ENCODE results near the gene POMGNT2. TPM values are rescaled to one million over a fixed set of nuclear protein-coding genes. Genes with fewer than 3 reads are reported as not detected.
"Not testable (repeated sequence)": the region's sequence is repeated elsewhere in the genome, so short reads cannot be mapped to it uniquely, and the experiment has no call there.

POMGNT2 gene
- total RNA-seq, 1 experiment from 2014 or later = 16.1 TPM

DNA sequence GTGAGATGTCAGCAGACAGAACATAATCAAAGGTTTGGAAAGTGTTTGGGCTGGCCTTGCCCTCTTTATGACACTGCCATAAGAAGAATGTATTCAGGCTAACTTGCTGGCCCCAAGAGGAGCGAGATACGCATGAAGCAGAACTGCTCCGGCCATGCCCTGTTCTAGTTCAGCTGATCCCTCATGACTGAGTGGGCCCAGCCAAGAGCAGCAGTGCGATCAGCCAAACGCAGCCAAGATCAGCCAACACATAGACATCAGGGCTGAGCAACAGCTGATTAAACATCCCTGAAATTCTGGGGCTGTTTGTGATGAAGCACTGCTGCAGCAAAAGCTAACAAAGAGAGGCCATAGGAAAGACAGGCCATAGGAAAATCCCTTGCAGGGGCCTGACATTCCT is 24.1 kb downstream of the POMGNT2 start:
- DNase-seq (ENCODE audit: low read depth, low spot score) = no peak
- in situ Hi-C loops (cut with HindIII; ENCODE audit: low pct_unique_long_range_greater_than_20kb, low sequenced_read_pairs) = no loop called here

DNA sequence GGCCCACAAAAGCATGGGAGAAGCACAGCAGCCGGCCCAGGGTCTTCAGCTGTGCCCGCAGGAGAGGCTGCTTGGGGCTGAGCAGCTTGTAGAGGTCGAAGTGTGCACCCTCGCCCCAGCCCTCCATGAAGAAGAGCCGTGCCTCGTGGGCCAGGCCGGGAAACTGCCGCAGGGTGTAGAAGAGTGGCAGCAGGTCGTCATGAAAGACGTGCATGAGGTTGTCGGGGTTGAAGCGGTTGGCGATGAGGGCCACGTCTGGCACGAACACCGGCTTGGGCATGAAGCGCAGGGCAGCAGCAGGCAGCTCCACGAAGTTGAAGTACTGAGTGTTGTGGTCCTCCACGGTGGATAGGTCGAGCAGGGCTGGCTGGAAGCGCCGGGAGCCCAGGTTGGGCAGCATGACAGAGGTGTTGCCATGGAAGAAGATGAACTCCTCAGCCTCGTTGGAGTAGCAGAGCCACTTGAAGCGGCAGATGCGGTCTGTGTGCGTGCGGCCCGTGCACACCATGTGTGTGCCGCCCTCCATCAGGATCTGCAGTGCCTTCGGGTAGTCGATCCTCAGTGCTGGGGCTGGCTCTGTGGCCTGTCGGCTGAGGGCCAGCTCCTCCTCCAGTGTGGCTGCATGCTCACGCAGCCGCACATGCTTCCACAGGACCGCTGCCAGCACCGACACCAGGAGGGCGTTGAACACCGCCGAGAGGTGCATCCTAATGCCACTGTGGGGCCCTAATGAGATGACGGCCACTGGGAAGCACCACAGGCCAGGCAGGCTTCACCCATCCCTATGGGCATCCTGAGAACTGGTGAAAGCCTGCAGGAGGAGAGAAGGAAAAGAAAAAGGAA is 24.9 kb downstream of the POMGNT2 start:
- in situ Hi-C loops (cut with HindIII; ENCODE audit: low pct_unique_long_range_greater_than_20kb, low sequenced_read_pairs) = no loop called here
- DNase-seq (ENCODE audit: low read depth, low spot score) = no peak

DNA sequence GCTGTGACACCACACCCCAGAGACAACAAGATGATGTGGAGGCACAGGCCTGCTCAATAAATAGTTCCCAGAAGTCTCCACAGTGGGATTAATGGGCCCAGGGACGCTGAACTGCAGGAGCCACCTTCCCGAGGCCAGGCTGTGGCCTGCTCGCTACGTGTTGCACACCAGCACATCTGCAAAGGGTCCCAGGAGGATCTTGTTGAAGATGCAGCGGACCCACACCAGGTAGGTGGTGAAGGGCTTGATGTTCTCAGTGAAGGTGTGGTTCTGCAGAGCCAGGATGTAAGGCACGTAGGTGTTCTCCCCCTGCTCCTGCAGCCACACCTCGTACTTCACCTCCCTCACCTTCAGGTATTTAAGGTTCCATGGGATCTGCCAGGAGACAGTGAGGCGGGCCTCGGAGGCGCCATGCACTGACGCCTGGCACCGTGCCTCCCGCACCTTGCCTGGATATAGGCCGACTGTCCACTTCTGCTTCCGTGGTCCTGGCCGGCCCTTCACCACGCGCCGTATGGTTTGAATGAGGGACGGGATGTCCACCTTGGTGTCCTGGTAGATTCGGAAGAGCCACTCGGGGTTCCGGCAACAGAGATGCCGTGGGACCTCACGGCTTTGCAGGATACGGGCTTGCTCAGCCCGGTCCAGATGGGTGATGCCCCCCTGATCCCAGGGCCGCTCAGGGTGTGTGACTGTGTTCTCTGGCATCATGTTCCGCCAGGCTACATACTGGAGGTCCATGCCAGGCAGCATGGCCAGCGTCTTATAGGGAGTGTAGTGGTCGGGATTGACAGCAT is 26.1 kb downstream of the POMGNT2 start:
- DNase-seq (ENCODE audit: low read depth, low spot score) = no peak
- in situ Hi-C loops (cut with HindIII; ENCODE audit: low pct_unique_long_range_greater_than_20kb, low sequenced_read_pairs) = no loop called here

DNA sequence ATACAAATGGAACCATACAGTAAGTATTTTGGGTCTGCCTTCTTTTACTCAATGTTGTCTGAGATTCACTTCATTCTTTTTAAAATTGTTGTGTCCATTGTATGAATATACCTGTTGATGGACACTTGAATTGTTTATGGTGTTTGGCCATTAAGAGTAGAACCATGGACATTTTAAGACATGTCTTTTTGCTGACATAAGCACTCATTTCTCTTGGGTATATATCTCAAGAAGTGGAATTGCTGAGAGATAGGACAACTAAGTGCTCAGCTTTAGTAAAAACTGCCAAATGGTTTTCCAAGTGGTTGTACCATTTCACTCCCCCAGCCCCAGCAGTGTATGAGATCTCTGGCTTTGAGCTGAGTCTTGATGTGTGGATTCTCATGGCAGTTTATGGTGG is 28.2 kb downstream of the POMGNT2 start:
- in situ Hi-C loops (cut with HindIII; ENCODE audit: low pct_unique_long_range_greater_than_20kb, low sequenced_read_pairs) = no loop called here
- DNase-seq (ENCODE audit: low read depth, low spot score) = no peak

DNA sequence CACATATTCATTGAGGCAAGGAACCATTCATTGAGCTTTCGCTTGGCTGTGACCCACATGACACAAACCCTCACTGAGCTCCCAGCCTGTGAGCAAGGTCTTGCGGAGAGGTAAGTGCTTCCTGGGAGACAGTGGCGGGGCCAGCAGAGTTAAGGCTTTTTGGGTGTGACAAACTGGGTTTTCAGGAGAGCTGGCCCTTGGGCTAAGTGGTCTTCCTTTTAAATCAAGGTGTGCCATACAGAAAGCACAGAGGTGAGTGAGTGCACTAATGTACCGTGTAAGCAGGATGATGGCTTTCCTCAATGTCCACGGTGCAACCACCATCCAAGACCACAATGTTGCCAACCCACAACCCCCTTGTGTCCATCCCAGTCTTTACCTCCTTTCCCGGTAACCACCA is 28.6 kb downstream of the POMGNT2 start:
- no peak for DNase-seq (ENCODE audit: low read depth, low spot score)
- in situ Hi-C loops (cut with HindIII; ENCODE audit: low pct_unique_long_range_greater_than_20kb, low sequenced_read_pairs) = no loop called here

DNA sequence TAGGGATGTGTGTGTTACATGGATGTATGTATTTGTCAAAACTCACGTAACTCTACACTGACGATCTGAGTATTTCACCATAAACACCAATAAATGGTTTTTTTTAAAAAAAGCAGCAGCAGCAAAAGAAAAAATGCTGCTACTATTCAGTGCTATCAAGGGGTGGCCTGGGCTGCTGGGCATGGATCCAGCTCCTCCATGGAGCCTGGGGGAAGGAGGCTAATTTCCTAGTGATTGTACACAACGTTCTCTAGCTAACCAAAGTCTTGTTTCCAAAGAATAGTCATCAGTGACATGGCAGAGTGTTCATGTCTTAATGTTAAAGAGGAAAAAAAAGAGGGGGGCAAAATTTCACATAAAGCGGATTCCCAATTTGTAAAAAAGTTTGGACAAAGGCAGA is 29.0 kb downstream of the POMGNT2 start:
- in situ Hi-C loops (cut with HindIII; ENCODE audit: low pct_unique_long_range_greater_than_20kb, low sequenced_read_pairs) = no loop called here
- no peak for DNase-seq (ENCODE audit: low read depth, low spot score)

DNA sequence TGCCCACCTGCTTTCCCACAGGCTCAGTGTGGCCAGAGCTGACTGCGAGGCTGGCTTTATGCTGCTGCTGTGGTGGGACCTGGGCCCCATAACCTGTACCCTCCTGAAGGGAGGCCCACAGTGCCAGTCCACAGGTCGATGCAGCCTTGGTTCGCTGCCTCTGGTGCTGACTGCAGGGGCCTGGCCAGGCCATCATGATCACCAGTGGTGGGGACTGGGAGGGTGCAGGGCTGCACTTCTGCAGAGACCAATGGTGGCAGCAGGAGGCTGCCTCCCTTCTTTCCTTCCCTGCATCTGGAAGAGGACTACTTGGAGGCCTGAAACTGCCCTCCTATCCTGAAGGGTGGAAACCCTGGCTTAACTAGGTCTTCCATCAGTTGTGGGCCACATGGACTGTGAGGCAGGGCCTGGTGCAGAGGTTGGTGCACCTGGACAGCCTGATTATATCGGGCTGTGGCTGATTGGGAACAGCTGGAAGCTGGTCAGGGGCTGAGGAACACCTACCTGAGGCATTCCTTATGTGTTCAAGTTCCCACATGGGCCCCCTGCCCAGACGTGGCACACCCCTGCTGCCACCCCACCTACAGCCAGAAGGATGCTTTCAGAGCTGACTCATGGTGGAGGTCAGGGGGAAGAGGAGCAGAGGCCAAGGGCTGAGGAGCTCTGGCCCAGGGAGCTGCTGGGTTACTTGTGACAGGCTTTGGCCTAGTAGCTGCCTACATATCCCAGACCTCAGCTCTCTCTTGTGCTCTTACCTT is 29.8 kb downstream of the POMGNT2 start:
- in situ Hi-C loops (cut with HindIII; ENCODE audit: low pct_unique_long_range_greater_than_20kb, low sequenced_read_pairs) = no loop called here
- no peak for DNase-seq (ENCODE audit: low read depth, low spot score)

DNA sequence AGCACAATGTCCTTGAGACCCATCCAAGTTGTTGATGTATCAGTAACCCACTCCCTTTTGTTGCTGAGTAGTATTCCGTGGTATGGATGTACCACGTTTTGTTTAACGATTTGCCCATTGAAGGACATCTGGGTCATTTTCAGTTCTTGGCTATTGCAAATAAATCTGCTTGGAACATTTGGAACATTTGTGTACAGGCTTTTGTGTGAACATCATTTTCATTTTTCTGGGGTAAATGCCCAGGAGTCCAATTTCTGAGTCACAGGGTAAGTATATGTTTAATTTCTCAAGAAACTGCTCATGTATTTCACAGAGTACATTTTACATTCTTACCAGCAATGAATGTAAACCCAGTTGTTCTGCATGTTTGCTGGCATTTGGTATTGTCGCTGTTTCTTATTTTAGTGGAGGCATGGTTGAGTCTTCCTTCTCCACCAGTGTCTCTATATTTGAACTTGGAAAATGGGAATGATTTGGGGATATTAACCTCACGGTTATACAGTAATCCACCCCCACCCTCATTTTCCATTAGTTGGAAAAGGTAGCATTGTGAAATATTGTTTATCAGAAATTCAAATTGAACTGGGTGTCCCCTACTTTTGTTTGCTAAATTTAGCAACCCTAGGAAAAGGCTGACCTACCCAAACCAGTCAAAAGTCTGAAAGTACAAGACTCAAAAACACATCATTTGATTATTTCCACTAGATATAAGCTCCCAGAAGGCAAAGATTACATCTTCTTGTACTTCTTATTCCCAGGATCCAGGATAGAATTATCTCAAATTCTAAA is 30.8 kb downstream of the POMGNT2 start:
- in situ Hi-C loops (cut with HindIII; ENCODE audit: low pct_unique_long_range_greater_than_20kb, low sequenced_read_pairs) = no loop called here
- no peak for DNase-seq (ENCODE audit: low read depth, low spot score)

DNA sequence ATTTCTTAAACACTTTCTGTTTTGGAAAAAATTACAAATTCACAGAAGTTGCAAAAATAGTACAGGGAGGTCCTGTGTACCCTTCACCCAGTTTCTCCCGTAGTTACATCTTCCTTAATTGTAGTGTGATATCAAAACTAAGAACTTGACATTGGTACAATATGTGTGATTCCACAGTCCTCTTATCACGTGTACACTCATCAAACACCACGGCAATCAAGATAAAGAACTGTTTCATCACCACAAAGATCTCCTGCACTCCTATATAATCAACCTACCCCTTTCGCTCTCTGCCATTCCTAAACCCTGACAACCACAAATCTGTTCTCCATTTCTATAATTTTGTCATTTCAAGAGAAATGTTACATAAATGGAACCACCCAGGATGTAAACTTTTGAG is 31.4 kb downstream of the POMGNT2 start:
- DNase-seq (ENCODE audit: low read depth, low spot score) = no peak
- in situ Hi-C loops (cut with HindIII; ENCODE audit: low pct_unique_long_range_greater_than_20kb, low sequenced_read_pairs) = no loop called here

DNA sequence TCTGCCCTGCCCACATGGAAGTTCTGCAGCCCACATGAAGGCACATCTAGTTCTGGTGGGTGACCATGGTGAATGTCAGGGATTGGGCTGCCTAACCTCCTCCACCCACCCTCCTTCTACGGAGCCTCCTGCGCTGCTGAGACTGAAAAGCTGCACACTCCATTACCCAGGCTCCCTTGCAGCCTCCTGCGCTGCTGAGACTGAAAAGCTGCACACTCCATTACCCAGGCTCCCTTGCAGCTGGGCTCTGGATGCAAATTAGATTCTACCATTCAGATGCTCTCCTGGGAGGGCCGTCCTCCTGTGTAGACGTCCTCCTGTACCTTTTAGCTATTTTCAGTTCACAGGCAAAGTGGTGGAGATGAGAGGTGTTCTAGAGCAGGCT is 32.1 kb downstream of the POMGNT2 start:
- in situ Hi-C loops (cut with HindIII; ENCODE audit: low pct_unique_long_range_greater_than_20kb, low sequenced_read_pairs) = no loop called here
- DNase-seq (ENCODE audit: low read depth, low spot score) = no peak

DNA sequence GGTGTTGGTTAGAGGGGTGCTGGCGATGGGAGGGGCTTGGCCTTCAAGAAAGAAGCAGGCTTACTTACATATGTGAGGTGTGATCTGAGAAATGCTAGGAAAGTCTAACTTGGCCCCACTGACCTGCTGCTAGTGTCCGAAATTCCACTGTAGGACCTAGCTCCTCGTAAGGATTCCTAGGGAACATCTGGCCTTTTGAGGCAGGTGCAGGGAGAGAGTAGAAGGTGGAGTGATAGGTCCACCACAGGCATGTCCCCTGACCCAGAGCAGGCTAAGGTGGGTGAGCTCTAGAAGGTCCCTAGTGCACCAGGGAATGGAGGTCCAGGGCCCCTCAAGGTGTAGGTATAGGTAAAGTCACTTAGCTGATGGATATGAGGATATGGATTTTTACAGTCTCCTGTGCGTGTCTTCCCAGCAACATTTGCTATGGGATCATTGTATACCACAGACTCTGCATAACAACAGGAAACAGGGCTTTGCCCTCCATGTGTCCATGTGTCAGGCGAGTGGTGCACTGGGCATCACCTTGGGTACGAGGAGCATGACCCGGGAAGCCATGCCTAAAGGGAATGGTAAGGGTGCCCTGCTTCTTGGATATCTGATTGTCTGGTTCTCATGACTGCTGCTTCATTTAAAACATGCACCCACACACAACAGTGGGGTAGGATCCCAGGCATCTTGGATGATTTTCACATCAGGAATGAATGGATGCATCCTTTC is 32.6 kb downstream of the POMGNT2 start:
- DNase-seq (ENCODE audit: low read depth, low spot score) = no peak
- in situ Hi-C loops (cut with HindIII; ENCODE audit: low pct_unique_long_range_greater_than_20kb, low sequenced_read_pairs) = no loop called here

DNA sequence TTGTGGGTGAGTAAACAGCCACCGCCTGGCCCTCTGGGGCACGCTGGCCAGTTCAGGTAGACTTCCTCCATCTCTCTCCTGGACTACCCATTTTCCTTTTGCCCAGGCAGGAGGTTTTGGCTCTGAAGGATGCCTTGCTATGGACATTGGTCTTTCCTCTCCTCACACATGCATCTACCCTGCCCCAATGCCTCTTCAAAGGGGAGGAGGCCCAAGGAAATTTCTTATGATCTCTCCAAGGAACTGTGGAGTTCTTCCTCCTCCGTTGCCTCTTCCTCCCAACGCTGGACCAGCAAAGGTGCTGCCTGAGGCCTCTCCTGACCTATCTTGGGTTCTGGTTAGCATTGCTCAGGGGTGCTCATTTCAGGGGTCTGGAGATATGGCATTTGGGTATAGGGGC is 33.5 kb downstream of the POMGNT2 start:
- no peak for DNase-seq (ENCODE audit: low read depth, low spot score)
- in situ Hi-C loops (cut with HindIII; ENCODE audit: low pct_unique_long_range_greater_than_20kb, low sequenced_read_pairs) = no loop called here

DNA sequence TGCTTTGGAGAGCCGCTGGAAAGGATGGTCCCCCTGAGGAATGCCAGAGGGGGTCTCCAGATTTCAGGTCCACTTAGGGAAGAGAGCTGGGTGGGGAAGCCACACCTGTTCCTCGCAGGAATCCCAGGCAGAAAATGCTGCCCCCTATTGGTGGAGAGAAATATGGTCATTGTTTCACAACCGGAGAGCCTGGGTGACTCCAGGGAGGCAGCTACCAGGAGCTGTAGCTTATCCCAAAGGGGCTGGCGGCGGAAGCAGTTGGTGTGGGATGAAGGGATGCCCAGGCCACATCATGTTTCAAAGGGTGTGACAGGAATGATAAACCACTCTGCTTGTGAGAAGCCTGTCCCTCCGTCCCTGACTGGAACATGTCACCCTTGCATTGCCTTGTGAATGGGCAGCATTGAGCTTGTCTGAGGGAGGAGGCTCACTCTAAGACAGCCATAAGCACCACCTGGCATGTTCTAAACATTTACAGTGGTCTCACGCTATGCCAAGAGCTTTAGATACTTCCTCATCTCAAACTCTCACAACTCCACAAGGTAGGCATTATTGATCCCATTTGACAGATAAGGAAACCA is 34.5 kb downstream of the POMGNT2 start:
- in situ Hi-C loops (cut with HindIII; ENCODE audit: low pct_unique_long_range_greater_than_20kb, low sequenced_read_pairs) = no loop called here
- DNase-seq (ENCODE audit: low read depth, low spot score) = peak; percentile 60

DNA sequence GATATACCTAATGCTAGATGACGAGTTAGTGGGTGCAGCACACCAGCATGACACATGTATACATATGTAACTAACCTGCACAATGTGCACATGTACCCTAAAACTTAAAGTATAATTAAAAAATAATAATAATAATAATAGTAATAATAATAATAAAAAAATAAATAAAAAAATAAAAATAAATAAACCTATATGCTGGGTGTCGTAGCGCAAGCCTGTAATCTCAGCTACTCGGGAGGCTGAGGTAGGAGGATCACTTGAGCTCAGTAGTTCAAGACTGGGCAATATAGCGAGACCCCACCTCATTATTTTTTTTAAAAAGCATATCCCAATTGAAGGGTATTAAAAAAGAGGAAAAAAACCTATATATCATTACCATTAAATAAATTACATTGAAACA is 35.2 kb downstream of the POMGNT2 start:
- DNase-seq (ENCODE audit: low read depth, low spot score); in situ Hi-C loops (cut with HindIII; ENCODE audit: low pct_unique_long_range_greater_than_20kb, low sequenced_read_pairs): not testable (repeated sequence)

DNA sequence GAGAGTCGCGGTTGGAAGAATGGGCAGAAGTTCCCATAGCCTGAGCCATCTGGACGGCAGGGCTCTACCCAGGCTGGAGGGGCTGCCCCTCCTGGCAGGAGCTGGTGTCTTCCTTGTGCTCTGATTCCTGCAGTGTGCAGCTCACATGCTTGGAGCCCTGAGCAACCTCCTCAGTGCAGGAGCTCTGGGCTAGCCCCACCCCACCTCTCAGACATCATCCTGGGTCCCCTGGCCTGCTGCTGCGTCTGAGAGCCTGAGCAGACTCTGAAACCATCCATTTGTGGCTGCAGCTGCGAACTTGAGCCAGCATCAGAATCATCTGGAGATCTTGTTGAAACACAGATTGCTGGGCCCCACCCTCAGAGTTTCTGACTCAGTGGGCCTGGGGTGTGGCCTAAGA is 42.8 kb downstream of the POMGNT2 start:
- no peak for DNase-seq (ENCODE audit: low read depth, low spot score)
- in situ Hi-C loops (cut with HindIII; ENCODE audit: low pct_unique_long_range_greater_than_20kb, low sequenced_read_pairs) = no loop called here

DNA sequence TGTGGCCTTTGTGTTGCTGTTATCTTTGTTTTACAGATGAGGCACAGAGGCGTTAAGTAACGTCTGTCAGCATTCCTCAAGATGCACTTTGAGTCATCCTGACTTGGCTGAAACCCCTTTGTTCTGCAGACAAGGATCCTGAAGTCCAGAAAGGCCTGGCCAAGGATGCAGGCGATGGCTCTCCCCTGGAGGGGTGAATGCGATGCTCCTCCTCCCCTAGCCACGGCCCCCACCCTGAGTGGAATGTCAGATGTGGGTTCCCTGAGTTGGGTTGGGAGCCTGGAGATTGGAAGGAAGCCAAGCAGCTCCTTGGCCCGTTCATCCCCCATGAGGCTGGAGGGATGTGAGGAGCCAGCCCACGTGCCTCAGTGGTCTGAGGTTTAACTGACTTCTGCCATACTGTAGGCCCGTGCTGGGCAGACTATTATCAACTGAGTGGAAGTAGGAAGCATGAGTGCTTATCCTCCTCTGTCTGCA is 43.3 kb downstream of the POMGNT2 start:
- in situ Hi-C loops (cut with HindIII; ENCODE audit: low pct_unique_long_range_greater_than_20kb, low sequenced_read_pairs) = no loop called here
- DNase-seq (ENCODE audit: low read depth, low spot score) = no peak

Measured in SK-MEL-5 (cell line).